Activated gamma-delta T cell (primary cell): ENCODE data around the gene HCN4.
"Not testable (repeated sequence)": the region's sequence is repeated elsewhere in the genome, so short reads cannot be mapped to it uniquely, and the experiment has no call there.

ENCODE experiments used
- DNase-seq: peaks from one replicate; lab custom pipeline; 2025; lab: John Stamatoyannopoulos, UW

The HCN4 gene

GRCh38 chr15:73326157-73326556 is 42.6 kb downstream of the HCN4 start:
- DNase-seq: no peak

DNA sequence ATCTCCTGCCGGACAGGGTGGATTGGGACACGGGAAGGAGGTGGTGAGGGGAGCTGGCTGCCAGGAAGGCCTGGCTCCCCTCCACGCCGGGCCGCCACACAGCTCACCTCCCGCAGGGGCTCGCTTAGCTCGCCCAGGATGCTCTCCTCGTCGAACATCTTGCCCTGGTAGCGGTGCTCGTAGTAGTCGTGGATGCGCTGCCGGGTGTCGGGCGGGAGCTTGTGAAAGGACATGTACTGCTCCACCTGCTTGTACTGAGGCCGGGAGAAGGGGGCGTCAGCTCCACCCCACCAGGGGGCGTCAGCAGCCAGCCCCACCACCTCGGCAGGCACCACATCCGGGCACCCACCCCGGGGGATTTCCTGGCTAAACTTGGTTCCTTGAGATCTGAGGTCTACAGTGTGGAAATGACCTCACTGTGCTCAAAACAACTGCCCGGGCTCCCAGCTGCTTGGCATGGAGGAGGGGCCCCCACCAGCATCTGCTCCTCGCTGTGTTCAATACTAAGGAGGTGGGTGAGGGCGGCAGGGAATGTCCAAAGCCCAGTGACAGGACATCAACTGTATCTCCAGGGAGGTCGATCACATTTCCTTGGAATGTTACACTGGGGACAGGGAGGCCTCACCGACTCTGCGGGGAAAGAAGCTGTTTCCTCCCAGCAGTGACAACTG is 43.4 kb downstream of the HCN4 start:
- no peak for DNase-seq

DNA sequence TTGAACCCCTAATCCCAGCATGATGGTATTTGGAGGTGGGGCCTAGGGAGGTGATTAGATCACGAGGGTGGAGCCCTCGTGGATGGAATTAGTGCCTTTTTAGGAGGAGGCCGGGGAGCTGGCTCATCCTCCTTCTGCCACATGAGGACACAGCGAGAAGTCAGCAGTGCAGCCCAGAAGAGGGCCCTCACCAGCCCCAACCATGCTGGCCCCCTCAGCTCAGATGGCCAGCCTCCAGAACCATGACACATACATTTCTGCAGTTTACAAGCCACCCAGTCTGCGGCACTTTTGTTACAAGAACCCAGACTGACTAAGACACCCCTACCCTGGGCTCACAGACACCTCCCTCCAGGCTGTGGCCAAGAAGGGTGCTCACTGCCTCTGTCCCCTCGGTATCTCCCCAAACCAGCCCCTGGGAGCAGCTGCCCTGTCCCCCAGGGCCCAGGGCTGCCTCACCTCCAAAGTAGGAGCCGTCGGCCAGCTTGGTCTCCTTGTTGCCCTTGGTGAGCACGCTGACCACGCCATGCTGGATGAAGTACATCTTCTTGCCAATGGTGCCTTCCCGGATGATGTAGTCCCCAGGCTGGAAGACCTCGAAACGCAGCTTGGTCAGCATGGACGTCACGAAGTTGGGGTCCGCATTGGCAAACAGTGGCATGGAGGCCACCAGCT is 44.1 kb downstream of the HCN4 start:
- DNase-seq: no peak

DNA sequence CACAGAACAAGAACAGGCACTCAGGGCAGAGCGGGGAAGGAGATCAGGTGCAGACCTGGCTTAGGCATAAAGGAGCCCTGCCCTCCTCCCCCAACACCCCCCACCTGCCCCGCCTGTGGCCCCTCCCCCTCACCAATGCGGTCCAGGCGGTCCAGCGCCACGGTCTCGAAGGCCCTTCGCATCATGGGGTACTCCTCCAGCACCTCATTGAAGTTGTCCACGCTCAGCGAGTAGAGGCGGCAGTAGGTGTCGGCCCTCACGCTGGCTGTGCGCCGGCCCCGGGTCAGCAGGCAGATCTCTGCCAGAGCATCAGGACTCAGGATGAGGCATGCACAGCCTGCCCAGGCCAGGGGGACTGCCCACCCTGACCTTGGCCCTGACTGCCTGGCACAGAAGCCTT is 44.8 kb downstream of the HCN4 start:
- DNase-seq: no peak

DNA sequence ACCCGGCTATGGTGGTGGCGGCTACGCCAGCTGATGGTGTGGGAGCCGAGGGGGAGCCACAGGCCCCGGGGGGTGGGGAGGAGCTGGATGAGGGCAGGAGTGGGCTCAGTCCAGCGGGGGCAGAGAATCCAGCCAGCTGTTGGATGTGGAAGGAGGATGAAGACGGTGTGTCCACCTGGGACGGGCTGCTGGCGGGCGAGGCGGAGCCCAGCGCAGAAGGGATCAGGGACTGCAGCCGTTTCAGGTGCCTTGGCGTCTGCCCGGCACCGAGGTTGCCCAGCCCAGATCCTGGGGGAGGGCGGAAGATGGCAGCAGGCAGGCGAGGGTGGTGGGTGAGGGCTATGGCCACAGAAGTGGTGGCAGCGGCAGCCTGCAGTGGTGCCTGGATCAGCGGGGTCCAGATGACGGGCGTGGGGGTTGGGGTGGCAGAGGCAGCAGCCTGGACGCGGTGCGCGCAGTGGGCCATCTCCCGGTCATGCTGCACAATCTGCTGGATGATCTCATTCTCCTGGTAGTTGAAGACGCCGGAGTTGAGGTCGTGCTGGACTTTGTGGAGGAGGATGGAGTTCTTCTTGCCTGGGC is 45.3 kb downstream of the HCN4 start:
- no peak for DNase-seq

DNA sequence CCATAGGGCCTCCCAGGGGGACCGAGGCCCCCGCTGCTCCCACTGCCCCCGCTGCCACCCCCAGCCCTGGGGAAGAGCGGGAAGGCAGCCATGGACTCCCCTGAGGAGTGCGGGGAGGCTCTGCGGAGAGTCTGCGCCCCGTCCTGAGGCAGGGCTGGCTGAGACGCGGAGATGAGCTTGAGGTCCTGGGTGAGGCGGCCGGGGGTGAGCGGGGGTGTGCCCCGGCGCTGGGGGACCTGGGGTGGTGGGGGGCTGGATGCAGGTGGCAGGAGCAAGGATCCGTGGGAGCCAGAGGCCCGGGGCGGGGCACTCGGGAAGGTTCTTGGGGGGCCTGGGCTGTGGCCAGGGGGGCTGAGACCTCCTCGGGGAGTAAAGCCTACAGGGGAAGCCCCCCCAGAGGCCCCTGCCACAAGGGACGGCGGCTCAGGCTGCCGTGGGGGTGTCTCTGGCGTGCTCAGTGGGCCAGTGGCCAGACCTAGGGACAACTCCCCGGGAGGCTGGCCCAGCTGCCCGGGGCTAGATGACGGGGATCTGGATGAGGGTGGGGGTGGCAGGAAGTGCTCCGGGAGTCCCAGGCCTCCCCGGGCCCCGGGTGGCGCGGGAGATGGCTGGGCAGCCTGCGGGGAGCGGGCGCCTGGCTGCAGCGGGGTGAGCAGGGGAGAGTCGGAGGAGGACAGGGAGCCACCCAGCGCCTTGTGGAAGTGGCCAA is 45.9 kb downstream of the HCN4 start:
- DNase-seq: no peak

- no peak for DNase-seq
Measured at GRCh38 chr15:73321496-73322450, 47.0 kb downstream of the HCN4 start.

DNA sequence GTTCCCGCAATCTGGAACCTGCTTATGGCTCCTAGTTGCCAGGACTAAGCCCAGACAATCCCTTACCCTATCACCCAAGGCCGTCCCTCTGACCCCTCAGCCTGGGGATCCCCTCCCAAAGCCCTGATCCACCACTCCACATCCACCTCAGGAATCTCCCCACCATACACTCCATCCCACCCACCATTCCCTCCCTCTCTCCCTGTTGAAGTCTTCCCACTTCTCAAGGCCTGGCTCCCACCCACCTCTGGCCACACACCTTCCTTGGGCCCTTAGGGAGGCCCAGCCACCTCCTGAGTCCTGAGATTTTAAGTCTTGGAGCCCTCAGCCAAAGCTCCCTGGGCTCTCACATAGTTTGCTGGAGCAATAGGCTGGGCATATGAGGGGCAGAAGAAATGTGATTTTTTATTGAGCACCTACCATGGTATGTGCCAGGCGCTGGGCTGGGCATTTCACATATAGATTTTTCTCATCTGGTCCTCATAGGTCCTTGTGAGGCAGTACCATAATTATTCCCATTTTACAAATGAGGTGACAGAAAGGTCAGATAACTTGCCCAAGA is 48.1 kb downstream of the HCN4 start:
- DNase-seq: no peak

DNA sequence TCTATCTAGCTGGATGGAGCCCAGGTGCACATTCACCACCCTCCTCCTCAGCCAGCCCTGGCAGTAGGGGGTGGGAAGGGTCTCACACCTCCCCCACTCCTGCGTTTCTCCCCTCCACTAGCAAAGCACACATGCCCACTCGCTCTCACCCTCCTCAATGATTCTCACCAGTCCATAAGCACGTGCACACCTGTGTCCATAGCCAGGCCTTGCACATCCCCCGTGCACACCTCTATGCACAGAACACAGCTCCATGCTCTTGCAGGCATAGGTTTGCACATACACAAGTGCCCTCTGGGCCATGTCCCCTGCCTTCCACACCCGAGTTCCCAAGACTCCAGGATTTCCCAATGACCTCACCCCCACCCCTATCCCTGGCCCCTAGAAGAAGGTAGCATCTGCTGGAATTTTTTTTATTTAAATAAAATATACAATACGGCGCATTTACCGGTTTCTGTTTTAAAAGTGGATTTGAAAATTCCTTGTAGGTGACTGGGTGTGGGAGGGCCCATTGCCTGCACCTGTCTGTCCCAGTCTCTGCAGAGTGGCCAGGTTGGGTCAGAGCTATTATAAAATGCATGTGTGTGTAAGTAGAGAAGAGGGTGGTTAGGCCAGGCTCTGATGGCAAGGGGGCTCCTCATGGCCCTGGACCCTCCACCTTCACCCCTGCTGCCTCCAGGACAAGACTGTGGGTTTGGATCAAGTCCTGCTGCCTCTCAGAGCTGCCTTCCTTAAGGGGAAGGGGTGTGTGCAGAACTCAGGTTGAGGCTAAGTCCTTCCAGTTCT is 49.1 kb downstream of the HCN4 start:
- no peak for DNase-seq

GRCh38 chr15:73318463-73319351 is 50.1 kb downstream of the HCN4 start:
- DNase-seq: no peak

DNA sequence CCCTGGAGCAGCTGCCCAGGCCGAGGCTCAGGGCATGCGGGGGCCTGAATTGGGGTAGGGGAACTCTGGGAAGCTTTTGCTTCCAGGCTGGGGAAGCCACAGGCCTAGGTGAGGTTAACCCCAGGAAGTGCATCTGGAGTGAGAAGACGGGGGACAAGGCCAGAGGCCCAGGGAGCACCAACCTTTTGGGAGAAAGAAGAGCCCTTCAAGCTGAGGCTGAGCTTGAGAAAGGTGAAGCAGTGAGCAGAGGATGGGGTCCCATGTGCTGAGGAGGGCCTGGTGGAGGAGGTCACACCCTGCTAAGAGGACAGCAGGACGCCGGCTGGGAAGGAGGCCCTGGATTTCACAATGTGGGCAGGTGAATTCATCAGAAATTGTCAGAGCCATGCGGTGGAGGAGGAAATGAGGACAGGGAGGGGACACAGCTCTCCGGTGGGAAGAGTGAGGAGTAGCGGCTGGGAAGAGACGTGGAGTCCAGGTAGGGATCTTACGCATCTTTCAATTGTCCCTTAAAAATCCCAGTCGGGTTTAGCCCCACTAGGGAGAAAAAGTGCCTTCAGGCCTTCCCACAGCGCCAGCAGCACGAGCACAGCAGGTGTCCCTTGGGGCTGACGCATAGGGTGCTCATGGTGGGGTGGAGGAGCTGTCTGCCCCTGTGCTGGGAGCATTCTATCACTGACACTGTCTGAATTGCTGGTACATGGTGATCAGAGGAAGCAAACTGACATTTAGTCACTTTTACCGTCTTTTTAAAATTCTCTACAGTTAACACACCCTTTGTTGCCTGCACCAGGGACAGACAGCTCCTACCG is 50.9 kb downstream of the HCN4 start:
- DNase-seq: no peak

- DNase-seq: no peak
Measured at GRCh38 chr15:73313861-73314260, 54.9 kb downstream of the HCN4 start.

GRCh38 chr15:73308305-73308704 is 60.5 kb downstream of the HCN4 start:
- no peak for DNase-seq

- no peak for DNase-seq
Measured at GRCh38 chr15:73305331-73306211, 63.2 kb downstream of the HCN4 start.

- DNase-seq: no peak
Measured at GRCh38 chr15:73303636-73304035, 65.1 kb downstream of the HCN4 start.

- DNase-seq: not testable (repeated sequence)
Measured at GRCh38 chr15:73300286-73300685, 68.5 kb downstream of the HCN4 start.

GRCh38 chr15:73298522-73299245 is 70.1 kb downstream of the HCN4 start:
- DNase-seq: no peak
